Measurements from ENCODE around the gene BHLHA15.

Gene BHLHA15

GRCh38 chr7:98228801-98229200 is 17.6 kb downstream of the BHLHA15 start:
- DNase-seq = no peak

GRCh38 chr7:98229441-98229840 is 18.2 kb downstream of the BHLHA15 start:
- no peak for DNase-seq

GRCh38 chr7:98229991-98230745 is 18.9 kb downstream of the BHLHA15 start:
- no peak for DNase-seq

- DNase-seq = no peak
Measured at GRCh38 chr7:98230746-98231471, 19.7 kb downstream of the BHLHA15 start.

- DNase-seq = no peak
Measured at GRCh38 chr7:98231493-98232262, 20.4 kb downstream of the BHLHA15 start.

- no peak for DNase-seq
Measured at GRCh38 chr7:98232263-98232585, 21.0 kb downstream of the BHLHA15 start.

- DNase-seq = no peak
Measured at GRCh38 chr7:98232799-98233198, 21.6 kb downstream of the BHLHA15 start.

- DNase-seq = no peak
Measured at GRCh38 chr7:98233219-98234070, 22.2 kb downstream of the BHLHA15 start.

- DNase-seq = no peak
Measured at GRCh38 chr7:98234429-98235147, 23.3 kb downstream of the BHLHA15 start.

- no peak for DNase-seq
Measured at GRCh38 chr7:98235901-98236300, 24.7 kb downstream of the BHLHA15 start.

GRCh38 chr7:98236355-98237185 is 25.3 kb downstream of the BHLHA15 start:
- no peak for DNase-seq

- no peak for DNase-seq
Measured at GRCh38 chr7:98238076-98238475, 26.8 kb downstream of the BHLHA15 start.

- no peak for DNase-seq
Measured at GRCh38 chr7:98238976-98239375, 27.7 kb downstream of the BHLHA15 start.

GRCh38 chr7:98240961-98241673 is 29.9 kb downstream of the BHLHA15 start:
- no peak for DNase-seq

GRCh38 chr7:98241674-98242241 is 30.5 kb downstream of the BHLHA15 start:
- DNase-seq = no peak

- DNase-seq = no peak
Measured at GRCh38 chr7:98242342-98242741, 31.1 kb downstream of the BHLHA15 start.

GRCh38 chr7:98242934-98243333 is 31.7 kb downstream of the BHLHA15 start:
- DNase-seq = no peak

- no peak for DNase-seq
Measured at GRCh38 chr7:98244871-98245270, 33.6 kb downstream of the BHLHA15 start.

GRCh38 chr7:98248156-98248555 is 36.9 kb downstream of the BHLHA15 start:
- no peak for DNase-seq

- no peak for DNase-seq
Measured at GRCh38 chr7:98249106-98249505, 37.9 kb downstream of the BHLHA15 start.
